ENCODE results near the gene KLHL8. TPM values are rescaled to one million over a fixed set of nuclear protein-coding genes. Genes with fewer than 3 reads are reported as not detected.

The KLHL8 gene
- total RNA-seq, 4 donors from 2014 or later: 6.2 to 11.5 (median 8.3) TPM

- DNase-seq (ENCODE audit: low spot score in 2 of 2): no peak
- intact Hi-C loops (cut with DNase I; ENCODE audit: low total_unique reads): no loop called here
- TF ChIP-seq CTCF (IDR thresholded peaks at IDR 0.05): no peak
- no peak for TF ChIP-seq POLR2A (IDR thresholded peaks at IDR 0.05)
- H3K4me3 ChIP-seq (ENCODE audit: low read depth, poor library complexity, severe bottlenecking): no peak overlapping the region
- 78 to 86% methylated on average over 5 of the region's 5 CpGs for WGBS, 2 donors
Measured at GRCh38 chr4:87239194-87239593, 18.8 kb upstream of the KLHL8 start.

DNA sequence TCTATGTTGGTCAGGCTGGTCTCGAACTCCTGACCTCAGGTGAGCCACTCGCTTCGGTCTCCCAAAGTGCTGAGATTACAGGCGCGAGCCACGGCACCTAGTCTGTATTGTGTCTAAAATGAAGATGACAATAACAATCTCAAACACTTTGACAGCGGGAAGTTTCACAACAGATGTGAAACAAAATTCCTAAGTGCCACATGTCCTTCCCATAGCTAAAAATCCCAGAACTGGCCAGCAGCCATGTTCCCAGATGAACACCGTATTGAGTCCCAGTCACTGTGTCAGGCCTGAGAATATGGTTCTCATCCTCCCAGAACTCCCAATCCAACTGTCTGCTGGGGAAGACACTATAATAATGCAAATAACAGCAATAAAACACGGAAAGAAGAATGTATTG, 16.4 kb upstream of the KLHL8 start:
- TF ChIP-seq POLR2A (IDR thresholded peaks at IDR 0.05): no peak
- TF ChIP-seq CTCF (IDR thresholded peaks at IDR 0.05): no peak
- 57 to 83% methylated on average over 9 of the region's 9 CpGs for WGBS, 2 donors
- DNase-seq (ENCODE audit: low spot score in 2 of 2): peak in 1 of 2 donors; percentile 30
- no peak overlapping the region for H3K4me3 ChIP-seq (ENCODE audit: low read depth, poor library complexity, severe bottlenecking)
- intact Hi-C loops (cut with DNase I; ENCODE audit: low total_unique reads): no loop called here

GRCh38 chr4:87235020-87235671, 14.7 kb upstream of the KLHL8 start:
- no peak overlapping the region for H3K4me3 ChIP-seq (ENCODE audit: low read depth, poor library complexity, severe bottlenecking)
- TF ChIP-seq POLR2A (IDR thresholded peaks at IDR 0.05) (no peak), CTCF (IDR thresholded peaks at IDR 0.05) (no peak)
- intact Hi-C loops (cut with DNase I; ENCODE audit: low total_unique reads): no loop called here
- no peak for DNase-seq (ENCODE audit: low spot score in 2 of 2)
- WGBS, 2 donors: 54 to 69% methylated on average over 4 of the region's 4 CpGs

DNA sequence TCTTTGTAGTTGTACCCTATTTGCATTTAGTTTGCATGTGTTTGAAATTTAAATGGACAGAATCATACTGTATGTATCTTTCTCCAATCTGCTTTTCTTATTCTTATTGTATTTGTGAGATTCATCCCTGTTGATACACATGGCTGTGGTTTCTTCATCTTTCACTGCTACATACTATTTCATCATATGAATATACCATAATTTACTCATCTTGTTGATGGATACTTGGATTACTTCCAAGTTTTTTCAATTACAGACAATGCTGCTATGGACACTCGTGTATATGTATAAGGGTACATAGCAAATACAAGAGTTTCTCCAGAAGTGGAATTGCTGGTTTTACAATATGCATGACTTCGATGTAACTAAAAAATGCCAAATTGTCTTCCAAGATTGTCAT, 11.8 kb upstream of the KLHL8 start:
- no peak for DNase-seq (ENCODE audit: low spot score in 2 of 2)
- TF ChIP-seq POLR2A (IDR thresholded peaks at IDR 0.05): no peak
- intact Hi-C loops (cut with DNase I; ENCODE audit: low total_unique reads): loop anchor here (5.0 kb wide), 2 partner anchors 80 to 315 kb away; no protein-coding TSS in a partner anchor
- 46 to 48% methylated on average over 2 of the region's 2 CpGs for WGBS, 2 donors
- H3K4me3 ChIP-seq (ENCODE audit: low read depth, poor library complexity, severe bottlenecking): no peak overlapping the region

GRCh38 chr4:87230806-87231205, 10.4 kb upstream of the KLHL8 start:
- intact Hi-C loops (cut with DNase I; ENCODE audit: low total_unique reads): loop anchor here (5.0 kb wide), 2 partner anchors 79 to 314 kb away; no protein-coding TSS in a partner anchor
- no peak overlapping the region for H3K4me3 ChIP-seq (ENCODE audit: low read depth, poor library complexity, severe bottlenecking)
- DNase-seq (ENCODE audit: low spot score in 2 of 2): no peak
- TF ChIP-seq POLR2A (IDR thresholded peaks at IDR 0.05): no peak
- TF ChIP-seq CTCF (IDR thresholded peaks at IDR 0.05): no peak
- WGBS, 2 donors: 87 to 89% methylated on average over 6 of the region's 6 CpGs

GRCh38 chr4:87229979-87230378, 9.6 kb upstream of the KLHL8 start:
- WGBS, 2 donors: 79 to 83% methylated on average over 3 of the region's 3 CpGs
- no peak for TF ChIP-seq POLR2A (IDR thresholded peaks at IDR 0.05)
- TF ChIP-seq CTCF (IDR thresholded peaks at IDR 0.05): no peak
- DNase-seq (ENCODE audit: low spot score in 2 of 2): no peak
- intact Hi-C loops (cut with DNase I; ENCODE audit: low total_unique reads): loop anchor here (5.0 kb wide), 2 partner anchors 78 to 313 kb away; no protein-coding TSS in a partner anchor
- no peak overlapping the region for H3K4me3 ChIP-seq (ENCODE audit: low read depth, poor library complexity, severe bottlenecking)
